GM18868 (cell line): Measurements from ENCODE around the gene GDPD5.

ENCODE experiments used
- ATAC-seq: cut with Tn5 transposase; IDR thresholded peaks from one replicate; pipeline ENCODE4 v1.9.1; 2021; ENCODE audit warnings: mild to moderate bottlenecking, moderate library complexity; ENCODE audit not compliant: unreplicated experiment

GDPD5 gene

GRCh38 chr11:75558939-75559843, 33.5 kb upstream of the GDPD5 start:
- no peak for ATAC-seq

DNA sequence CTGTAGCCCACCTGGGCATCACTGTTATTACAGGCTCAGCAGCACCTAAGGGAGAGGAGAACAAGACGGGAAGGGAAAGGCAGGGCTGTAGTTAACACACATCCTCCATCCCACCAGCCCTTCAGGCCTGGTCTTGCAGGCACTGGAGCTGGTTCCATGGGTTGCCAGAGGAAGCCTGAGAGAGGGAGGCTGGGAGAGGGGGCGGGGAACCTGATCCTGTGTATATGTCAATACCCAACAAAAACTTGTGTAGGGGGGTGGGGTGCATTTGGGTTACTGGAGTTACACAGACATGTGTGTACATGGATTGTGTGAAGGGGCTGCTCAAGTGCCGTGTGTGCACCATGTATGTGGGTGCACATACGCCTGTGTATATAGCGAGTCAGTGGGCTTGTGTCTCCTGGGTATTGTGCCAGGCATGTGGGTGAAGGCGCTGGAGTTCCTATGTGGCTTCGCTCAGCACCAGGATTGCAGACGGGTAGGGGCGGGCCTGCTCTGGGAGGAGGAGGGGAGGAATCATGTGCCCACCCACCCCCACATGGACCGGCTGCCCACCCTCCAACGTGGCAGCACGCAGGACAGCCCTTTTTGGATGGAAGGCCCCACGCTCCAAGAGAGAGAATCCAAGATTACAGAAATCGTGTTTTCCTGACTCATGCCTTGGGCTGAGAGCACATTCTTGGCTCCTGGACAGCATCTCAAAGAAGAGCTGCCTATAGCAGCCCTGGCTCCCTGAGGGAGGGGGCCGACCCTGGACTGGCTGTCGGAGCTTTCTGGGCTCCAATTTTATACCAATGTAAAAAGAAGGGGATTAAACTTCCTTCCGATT, 32.1 kb upstream of the GDPD5 start:
- no peak for ATAC-seq

DNA sequence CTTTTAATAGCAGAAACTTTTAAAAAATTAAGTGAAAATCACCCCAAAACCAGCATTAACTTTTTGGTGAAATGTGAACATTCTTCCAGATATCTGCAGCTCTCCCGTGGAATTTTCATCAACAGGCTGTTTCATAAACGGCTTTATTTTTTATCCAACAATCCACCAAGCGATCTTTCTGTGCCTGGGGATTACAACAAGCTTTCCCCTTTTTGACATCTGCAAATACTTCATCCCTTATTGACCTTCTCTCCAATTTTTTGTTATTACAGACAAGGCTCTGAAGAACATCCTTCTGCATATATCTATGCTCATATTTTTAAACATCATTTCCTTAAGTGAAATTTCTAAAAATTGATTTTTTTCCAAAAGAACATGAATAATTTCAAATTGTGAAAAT, 30.5 kb upstream of the GDPD5 start:
- no peak for ATAC-seq

DNA sequence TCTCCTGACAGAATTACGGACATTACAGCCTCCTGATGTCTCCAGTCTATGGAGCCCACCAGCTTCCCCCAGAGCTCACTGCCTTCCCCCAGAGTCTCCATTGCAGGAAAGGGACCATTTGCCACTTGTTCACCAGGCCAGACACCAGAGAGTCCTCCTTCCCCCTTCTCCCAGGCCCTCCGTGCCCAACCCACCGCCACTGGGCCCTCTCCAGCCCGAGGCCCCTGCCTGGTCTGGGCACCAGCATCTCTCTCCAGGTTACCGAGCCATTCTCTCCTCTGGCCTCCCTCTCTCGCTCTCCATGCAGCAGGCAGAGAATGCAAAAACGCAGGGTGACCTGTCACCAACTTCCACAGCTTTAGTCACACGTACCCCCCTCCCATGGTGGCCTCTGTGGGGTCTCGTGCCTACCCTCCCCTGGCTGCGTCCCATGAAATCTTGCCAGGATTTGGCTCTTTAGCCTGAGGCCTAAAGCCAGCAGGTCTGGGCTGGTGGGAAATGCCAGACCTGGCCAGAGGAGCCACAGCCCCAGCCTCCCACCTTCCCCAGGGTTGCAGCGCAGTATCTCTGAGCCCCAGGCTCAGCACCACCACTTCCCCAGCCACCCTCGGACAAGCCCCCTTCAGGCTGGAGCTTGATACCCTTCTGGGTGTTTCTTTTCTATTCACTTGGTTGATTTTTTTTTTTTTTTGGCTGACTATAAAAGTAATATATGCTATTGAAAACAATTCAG, 29.5 kb upstream of the GDPD5 start:
- ATAC-seq, result no peak

DNA sequence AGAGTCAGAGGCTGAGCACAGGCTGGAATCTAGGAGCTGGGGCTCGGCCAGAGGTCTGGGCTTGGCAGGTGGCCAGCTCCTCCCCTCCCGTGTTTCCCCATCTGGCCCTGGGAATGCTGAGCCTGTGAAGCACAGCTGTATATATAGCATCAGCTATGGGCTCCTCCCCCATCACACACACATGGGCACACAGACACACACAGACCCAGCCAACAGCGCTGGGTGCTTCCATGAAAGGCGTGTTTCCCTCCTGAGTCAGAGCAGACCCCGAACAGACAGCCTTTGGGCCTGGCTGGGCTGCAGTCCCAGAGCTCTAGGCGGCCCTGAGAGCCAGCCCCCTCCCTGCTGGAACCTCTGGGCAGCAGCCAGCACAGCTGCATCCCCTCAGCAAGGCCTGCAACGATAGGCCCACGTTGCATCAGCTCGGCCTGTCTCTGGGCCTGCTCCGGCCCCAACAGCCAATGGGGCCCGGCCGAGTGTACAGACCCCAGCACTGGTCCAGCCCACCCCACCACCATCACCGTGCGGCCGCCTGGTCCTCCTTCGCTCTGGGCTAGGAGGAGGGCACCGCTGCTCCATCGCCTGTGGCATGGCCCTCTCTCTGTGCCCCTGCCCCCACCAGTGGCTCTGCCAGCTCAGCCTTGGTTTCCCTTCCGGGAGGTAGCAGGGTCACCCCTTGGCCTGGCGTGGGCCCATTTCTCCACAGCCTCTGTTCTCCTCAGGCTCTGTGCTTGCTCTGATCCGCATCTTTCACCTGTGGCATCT, 28.7 kb upstream of the GDPD5 start:
- ATAC-seq, result no peak

GRCh38 chr11:75553889-75554257, 28.1 kb upstream of the GDPD5 start:
- no peak for ATAC-seq

- ATAC-seq, result no peak
Measured at GRCh38 chr11:75553182-75553581, 27.4 kb upstream of the GDPD5 start.

DNA sequence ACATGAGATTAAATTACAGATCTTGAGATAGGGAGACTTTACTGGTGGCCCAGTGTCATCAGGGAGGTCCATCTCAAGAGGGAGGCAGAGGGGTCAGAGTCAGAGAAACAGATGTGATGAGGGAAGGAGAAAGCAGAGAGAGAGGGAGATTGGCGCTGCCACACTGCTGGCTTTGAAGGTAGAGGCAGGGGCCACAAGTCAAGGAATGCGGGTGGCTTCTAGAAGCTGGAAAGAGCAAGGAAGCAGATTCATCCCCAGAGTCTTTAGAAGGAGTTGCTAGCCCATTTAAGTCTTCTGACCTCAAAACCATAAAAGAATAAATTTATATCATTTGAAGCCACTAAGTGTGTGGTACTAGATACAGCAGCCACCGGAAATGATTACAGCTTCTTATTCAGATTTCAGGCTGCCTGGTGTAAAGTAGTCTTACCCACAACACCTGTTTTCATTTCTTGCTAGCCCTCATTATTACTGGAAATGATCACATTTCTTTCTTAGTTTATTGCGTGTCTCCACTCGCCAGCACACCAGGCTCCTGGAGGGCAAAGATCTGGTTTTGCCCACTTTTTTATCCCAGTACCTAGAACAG, 23.7 kb upstream of the GDPD5 start:
- no peak for ATAC-seq

DNA sequence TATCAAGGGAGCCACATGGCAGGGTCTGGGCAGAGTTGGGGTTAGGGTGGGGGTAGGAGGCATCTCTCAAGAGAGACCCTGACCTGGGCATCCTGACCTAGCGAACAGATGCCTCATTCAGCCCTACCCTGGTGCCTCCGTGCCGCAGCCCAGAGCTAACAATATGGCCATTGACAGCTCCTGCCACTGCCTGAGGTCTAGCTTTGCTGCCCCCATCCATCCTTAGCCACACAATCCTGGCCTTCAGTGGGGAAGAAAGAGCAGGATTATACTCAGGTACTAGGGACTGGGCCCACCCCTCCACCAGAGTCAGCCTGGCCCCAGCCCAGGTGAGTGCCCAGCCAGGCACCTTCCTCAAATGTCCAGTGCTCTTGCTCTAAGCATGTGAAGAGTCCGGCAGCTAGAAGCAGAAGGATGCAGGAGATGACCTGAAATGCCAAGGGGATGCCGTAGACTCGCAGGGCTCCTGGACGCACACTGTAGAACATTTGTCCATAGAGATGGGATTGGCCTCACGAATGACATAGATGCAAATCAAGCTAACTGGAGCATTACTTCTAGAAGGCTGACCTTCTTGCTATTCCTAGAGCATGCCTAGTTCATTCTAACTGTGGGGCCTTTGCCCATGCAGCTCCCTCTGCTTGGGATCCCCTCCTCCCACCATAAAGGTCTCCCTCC, 23.0 kb upstream of the GDPD5 start:
- ATAC-seq, result no peak

DNA sequence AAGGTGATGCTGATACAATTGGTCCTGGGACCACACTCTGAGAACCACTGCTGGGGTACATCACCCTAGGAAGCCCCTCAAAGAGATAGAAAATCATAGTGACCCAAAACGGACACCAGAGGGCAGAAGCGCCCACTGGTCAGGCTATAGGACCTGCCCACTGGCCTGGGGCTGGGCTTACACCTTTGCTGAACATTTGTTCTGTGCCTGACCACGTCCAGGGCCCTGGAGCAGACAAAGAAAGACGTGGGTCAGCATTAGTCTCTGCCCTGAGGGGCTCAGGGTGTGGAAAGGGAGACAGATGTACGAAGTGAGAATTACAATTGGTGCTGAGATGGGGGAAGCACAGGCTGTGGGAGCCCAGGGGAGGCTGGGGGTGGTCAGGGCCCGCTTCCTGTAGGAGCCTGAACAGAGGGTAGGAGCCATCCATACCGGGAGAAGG, 21.9 kb upstream of the GDPD5 start:
- no peak for ATAC-seq

- ATAC-seq, result no peak
Measured at GRCh38 chr11:75547177-75547576, 21.4 kb upstream of the GDPD5 start.

DNA sequence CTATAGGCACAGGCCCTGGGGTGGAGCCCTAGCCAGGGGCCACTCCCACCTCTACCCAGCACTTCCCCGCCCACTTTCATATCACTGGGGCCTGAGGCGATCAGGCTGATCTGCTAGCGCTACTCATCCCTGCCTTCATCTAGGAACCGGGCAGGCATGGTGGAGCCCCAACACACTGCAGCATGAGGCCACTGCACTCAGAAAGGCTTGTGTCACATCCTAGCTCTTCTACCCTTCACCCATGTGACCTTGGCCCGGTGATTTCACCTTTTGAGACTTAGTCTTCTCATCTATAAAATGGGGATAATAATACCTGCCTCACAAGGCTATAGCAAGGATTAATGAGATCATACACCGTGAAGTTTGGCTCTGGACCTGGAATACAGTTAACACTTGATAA, 18.1 kb upstream of the GDPD5 start:
- ATAC-seq, result no peak

- no peak for ATAC-seq
Measured at GRCh38 chr11:75542088-75542438, 16.3 kb upstream of the GDPD5 start.

DNA sequence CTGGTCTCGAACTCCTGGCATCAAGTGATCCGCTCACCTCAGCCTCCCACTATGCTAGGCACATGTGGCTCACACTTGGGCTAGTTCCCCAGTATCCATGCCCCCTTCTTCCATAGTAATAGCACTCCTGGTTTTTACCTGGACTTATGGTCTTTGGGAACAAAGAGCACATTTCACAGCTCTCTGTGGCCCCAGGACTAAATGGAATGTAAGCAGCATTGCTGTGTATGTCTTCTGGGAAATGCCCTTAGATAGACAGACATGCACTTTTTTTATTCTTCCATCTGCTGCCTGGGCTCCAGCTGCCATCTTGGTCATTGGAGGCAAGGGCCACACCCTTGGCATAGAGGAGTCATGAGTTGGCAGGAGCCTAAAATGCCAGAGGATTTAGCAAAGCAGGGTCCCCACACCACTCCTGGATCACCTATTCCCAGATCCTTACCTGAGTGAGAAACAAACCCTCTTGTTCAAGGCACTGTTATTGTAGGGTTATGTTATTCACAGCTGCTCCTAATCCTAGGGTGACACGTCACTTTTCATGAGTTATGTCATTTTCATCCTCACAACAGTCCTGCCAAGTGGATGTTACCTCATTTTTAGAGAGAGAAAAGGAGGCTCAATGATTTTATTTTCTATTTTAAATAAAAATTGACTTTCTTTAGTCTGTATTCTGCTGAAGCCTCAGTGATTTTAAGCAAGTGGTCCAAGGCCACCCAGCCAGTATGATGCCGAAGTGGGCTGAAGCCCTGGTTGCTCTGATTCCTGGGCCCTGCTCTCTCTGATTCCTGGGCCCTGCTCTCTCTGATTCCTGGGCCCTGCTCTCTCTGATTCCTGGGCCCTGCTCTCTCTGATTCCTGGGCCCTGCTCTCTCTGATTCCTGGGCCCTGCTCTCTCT, 15.7 kb upstream of the GDPD5 start:
- ATAC-seq, result no peak

DNA sequence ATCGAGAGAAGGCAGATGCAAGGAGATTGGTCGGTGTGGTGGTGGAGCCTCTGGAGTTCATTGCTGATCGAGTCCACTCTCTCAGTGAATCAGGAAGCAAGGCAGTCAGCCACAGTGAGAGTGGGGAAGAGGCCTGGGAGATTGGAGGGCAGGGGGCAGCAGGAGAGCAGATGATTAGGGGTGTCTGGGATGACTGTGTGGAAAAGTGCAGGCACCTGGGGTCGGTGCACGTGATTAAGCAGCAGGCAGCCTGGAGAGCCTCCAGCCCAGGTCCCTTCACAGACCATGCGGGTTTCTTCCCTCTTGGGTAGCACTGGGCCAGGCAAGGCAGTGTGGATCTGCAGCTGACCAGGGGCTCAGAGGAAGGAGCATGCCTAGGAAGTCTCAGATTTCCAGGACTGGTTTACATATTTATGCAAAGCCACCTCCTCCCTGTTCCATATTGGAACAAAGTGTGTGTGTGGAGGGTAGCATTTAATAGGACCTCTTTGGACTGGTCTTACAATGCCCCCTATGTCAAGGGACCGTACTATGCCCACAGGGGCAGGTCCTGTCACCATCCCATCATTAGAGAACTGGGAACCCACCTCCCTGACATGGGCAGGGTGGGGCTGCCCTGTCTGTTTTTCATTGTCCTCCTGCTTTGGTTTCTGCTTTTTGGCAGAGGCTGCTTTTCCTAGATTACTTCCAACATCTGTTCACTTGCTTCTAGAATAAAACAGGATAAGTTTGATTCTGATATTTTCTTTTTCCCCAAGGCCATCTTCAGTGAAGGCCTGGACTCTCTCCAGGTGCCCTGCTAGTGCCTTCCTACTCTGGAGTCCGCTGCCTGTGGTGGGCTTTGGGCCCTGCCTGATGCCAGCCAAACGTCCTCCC, 14.0 kb upstream of the GDPD5 start:
- ATAC-seq, result no peak

- ATAC-seq, result no peak
Measured at GRCh38 chr11:75538150-75538942, 12.6 kb upstream of the GDPD5 start.

GRCh38 chr11:75537740-75538139, 12.0 kb upstream of the GDPD5 start:
- ATAC-seq, result peak; percentile 5
